ENCODE results near the gene EXOC4. TPM values are rescaled to one million over a fixed set of nuclear protein-coding genes. Genes with fewer than 3 reads are reported as not detected.

The EXOC4 gene
- total RNA-seq, 1 donor from 2014 or later: 99.2 TPM

- intact Hi-C loops (cut with DNase I): no loop called here
- no peaks in the 10 kb centered on the region for H3K9me3 ChIP-seq
- no peak overlapping the region for H3K27ac ChIP-seq
- no peaks in the 10 kb centered on the region for H3K36me3 ChIP-seq
- peaks cover 15% of the 10 kb centered on the region for H3K4me1 ChIP-seq
- no peak overlapping the region for H3K4me3 ChIP-seq
- TF ChIP-seq POLR2A (IDR thresholded peaks at IDR 0.05) (no peak), CTCF (IDR thresholded peaks at IDR 0.05) (no peak), POLR2AphosphoS5 (IDR thresholded peaks at IDR 0.05; ENCODE audit: insufficient read depth in 1 of 2, low read depth in 1 of 2) (no peak)
- H3K27me3 ChIP-seq: no peaks in the 10 kb centered on the region
- no peak for DNase-seq (ENCODE audit: extremely low spot score in 2 of 2)
These were observed 604.7 kb downstream of the EXOC4 start for GRCh38 chr7:133857376-133858119.

- TF ChIP-seq CTCF (IDR thresholded peaks at IDR 0.05): no peak
- TF ChIP-seq POLR2A (IDR thresholded peaks at IDR 0.05): no peak
- TF ChIP-seq POLR2AphosphoS5 (IDR thresholded peaks at IDR 0.05; ENCODE audit: insufficient read depth in 1 of 2, low read depth in 1 of 2): no peak
These were observed 605.4 kb downstream of the EXOC4 start for GRCh38 chr7:133858311-133858710.

GRCh38 chr7:133859231-133859630 is 606.4 kb downstream of the EXOC4 start:
- H3K27me3 ChIP-seq: no peaks in the 10 kb centered on the region
- no peaks in the 10 kb centered on the region for H3K9me3 ChIP-seq
- H3K4me1 ChIP-seq: peaks cover 3% of the 10 kb centered on the region
- H3K4me3 ChIP-seq: no peak overlapping the region
- H3K27ac ChIP-seq: no peak overlapping the region
- TF ChIP-seq CTCF (IDR thresholded peaks at IDR 0.05): no peak
- TF ChIP-seq POLR2A (IDR thresholded peaks at IDR 0.05): no peak
- no peak for TF ChIP-seq POLR2AphosphoS5 (IDR thresholded peaks at IDR 0.05; ENCODE audit: insufficient read depth in 1 of 2, low read depth in 1 of 2)
- no peak for DNase-seq (ENCODE audit: extremely low spot score in 2 of 2)
- intact Hi-C loops (cut with DNase I): no loop called here
- no peaks in the 10 kb centered on the region for H3K36me3 ChIP-seq

More at GRCh38 chr7:133858311-133858710, 605.4 kb downstream of the EXOC4 start:
- intact Hi-C loops (cut with DNase I): no loop called here
- Histone ChIP-seq H3K27ac (no peak overlapping the region), H3K36me3 (no peaks in the 10 kb centered on the region), H3K27me3 (no peaks in the 10 kb centered on the region), H3K9me3 (no peaks in the 10 kb centered on the region), H3K4me3 (no peak overlapping the region), H3K4me1 (peaks cover 11% of the 10 kb centered on the region)
- no peak for DNase-seq (ENCODE audit: extremely low spot score in 2 of 2)

- TF ChIP-seq CTCF (IDR thresholded peaks at IDR 0.05) (no peak), POLR2A (IDR thresholded peaks at IDR 0.05) (no peak), POLR2AphosphoS5 (IDR thresholded peaks at IDR 0.05; ENCODE audit: insufficient read depth in 1 of 2, low read depth in 1 of 2) (no peak)
- DNase-seq (ENCODE audit: extremely low spot score in 2 of 2): no peak
- intact Hi-C loops (cut with DNase I): no loop called here
- Histone ChIP-seq H3K27me3 (no peaks in the 10 kb centered on the region), H3K4me1 (no peaks in the 10 kb centered on the region), H3K27ac (no peak overlapping the region), H3K4me3 (no peak overlapping the region), H3K9me3 (no peaks in the 10 kb centered on the region), H3K36me3 (no peaks in the 10 kb centered on the region)
These were observed 607.1 kb downstream of the EXOC4 start for GRCh38 chr7:133859871-133860450.

Measured in vagina (tissue), 2 donors.